Thyroid gland (tissue), 4 donors: ENCODE data around the gene MRPS10.

Experiments used
- POLR2A ChIP-seq, 2 donors: fragments of 450-650 bp; IDR thresholded peaks; one replicate each; pipeline ENCODE4 v1.6.1; 2017; ENCODE audit warnings: antibody characterized with exemption in 2 of 2, mild to moderate bottlenecking in 2 of 2, moderate library complexity in 1 of 2
- TF ChIP-seq, protein P1 (sequence below), 6 experiments: fragments of 200-600 bp in 3 of 6; fragments of 450-650 bp in 3 of 6; sonication (generic) in 3 of 6; IDR thresholded peaks; one replicate each; pipeline ENCODE4 v1.5.1; 2016 to 2019; ENCODE audit warnings: antibody characterized with exemption in 6 of 6, mild to moderate bottlenecking in 2 of 6, inconsistent platforms in 1 of 6, moderate library complexity in 1 of 6

DNA sequence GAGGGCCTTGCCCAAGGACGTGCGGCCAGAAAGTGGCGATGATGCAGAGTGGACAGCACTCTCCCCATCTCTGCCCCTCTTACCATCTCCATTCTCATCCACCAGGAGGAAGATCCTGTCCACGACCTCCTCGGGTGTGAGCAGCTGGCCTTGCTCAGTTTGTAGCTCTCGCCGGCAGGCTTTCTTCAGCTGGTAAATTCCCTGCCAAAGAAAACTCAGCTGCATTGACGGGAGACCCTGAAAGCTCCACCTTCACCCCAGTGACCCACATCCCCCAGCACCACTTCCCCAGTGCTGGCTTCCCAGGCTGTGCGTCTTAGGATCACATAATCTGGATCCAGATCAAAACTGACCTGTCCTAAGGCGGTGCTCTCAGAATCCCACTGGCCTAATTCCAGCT lies 32.1 kb downstream of the MRPS10 start:
- TF ChIP-seq POLR2A (IDR thresholded peaks at IDR 0.05) = no peak
- TF ChIP-seq, protein P1, sequence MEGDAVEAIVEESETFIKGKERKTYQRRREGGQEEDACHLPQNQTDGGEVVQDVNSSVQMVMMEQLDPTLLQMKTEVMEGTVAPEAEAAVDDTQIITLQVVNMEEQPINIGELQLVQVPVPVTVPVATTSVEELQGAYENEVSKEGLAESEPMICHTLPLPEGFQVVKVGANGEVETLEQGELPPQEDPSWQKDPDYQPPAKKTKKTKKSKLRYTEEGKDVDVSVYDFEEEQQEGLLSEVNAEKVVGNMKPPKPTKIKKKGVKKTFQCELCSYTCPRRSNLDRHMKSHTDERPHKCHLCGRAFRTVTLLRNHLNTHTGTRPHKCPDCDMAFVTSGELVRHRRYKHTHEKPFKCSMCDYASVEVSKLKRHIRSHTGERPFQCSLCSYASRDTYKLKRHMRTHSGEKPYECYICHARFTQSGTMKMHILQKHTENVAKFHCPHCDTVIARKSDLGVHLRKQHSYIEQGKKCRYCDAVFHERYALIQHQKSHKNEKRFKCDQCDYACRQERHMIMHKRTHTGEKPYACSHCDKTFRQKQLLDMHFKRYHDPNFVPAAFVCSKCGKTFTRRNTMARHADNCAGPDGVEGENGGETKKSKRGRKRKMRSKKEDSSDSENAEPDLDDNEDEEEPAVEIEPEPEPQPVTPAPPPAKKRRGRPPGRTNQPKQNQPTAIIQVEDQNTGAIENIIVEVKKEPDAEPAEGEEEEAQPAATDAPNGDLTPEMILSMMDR (IDR thresholded peaks at IDR 0.05) = no peak
